Testis (tissue), 3 donors: Measurements from ENCODE around the gene CEP76. TPM values are rescaled to one million over a fixed set of nuclear protein-coding genes. Genes with fewer than 3 reads are reported as not detected.
A peak's percentile ranks its signal among the peaks of the same experiment; 100 is the strongest.

Experiments
- DNase-seq: peaks from one replicate; pipeline ENCODE4 v3.0.0-alpha.2; 2019
- H3K27ac ChIP-seq, 2 donors: fragments of 200-600 bp; sonication (generic); one replicate each; pipeline ENCODE4 v1.5.1; 2019
- H3K27me3 ChIP-seq: fragments of 200-600 bp; sonication (generic); one replicate; pipeline ENCODE4 v1.5.1; 2019
- H3K36me3 ChIP-seq: fragments of 200-600 bp; sonication (generic); one replicate; pipeline ENCODE4 v1.5.1; 2017; ENCODE audit warnings: low read depth; ENCODE audit errors: missing control alignments
- H3K4me1 ChIP-seq: fragments of 200-600 bp; sonication (generic); one replicate; pipeline ENCODE4 v1.5.1; 2019
- H3K4me3 ChIP-seq, 2 donors: fragments of 200-600 bp; sonication (generic); one replicate each; pipeline ENCODE4 v1.5.1; 2017 to 2019
- H3K9me3 ChIP-seq: fragments of 200-600 bp; sonication (generic); one replicate; pipeline ENCODE4 v1.5.1; 2017
- CTCF ChIP-seq, 3 experiments: fragments of 450-650 bp in 2 of 3; fragments of 200-600 bp in 1 of 3; sonication (generic) in 1 of 3; IDR thresholded peaks; one replicate each; pipeline ENCODE4 v1.5.1; 2016 to 2019; ENCODE audit warnings: antibody characterized with exemption in 3 of 3, mild to moderate bottlenecking in 2 of 3, moderate library complexity in 1 of 3
- POLR2A ChIP-seq: fragments of 450-650 bp; IDR thresholded peaks from one replicate; pipeline ENCODE4 v1.6.1; 2017; ENCODE audit warnings: antibody characterized with exemption, mild to moderate bottlenecking, moderate library complexity
- WGBS, 2 donors: methylation state at CpG; one replicate each; pipeline ENCODE4 v1.1.5; 2018; 5-methylcytosine and 5-hydroxymethylcytosine counted together
- intact Hi-C: fragments of 100-400 bp; cut with DNase I; formaldehyde crosslinking; loops from one replicate; pipeline ENCODE4 v1.15.1; 2023; ENCODE audit warnings: low total_unique reads
- polyA plus RNA-seq: library from polyadenylated mRNA; stranded (reverse); fragments of 350-450 nt; fragmentation: Illumina TruSeq; extraction: RNeasy Lipid Tissue Mini Kit (QIAGEN cat#74804); gene quantifications from one replicate; pipeline ENCODE4 v1.2.3, GENCODE V29; 2014; ENCODE audit warnings: low read depth, low replicate concordance; ENCODE audit not compliant: insufficient read depth
- total RNA-seq, 2 donors: library from RNA; depleted of rRNA; stranded (reverse); fragments of >200 nt; gene quantifications; one replicate each; pipeline ENCODE4 v1.2.3, GENCODE V29; 2016

Gene CEP76
- total and polyA plus RNA-seq, 3 donors from 2014 or later, result 26.7 to 48.6 (median 44.5) TPM

GRCh38 chr18:12640881-12641200 is 61.7 kb downstream of the CEP76 start:
- intact Hi-C loops, result no loop called here

DNA sequence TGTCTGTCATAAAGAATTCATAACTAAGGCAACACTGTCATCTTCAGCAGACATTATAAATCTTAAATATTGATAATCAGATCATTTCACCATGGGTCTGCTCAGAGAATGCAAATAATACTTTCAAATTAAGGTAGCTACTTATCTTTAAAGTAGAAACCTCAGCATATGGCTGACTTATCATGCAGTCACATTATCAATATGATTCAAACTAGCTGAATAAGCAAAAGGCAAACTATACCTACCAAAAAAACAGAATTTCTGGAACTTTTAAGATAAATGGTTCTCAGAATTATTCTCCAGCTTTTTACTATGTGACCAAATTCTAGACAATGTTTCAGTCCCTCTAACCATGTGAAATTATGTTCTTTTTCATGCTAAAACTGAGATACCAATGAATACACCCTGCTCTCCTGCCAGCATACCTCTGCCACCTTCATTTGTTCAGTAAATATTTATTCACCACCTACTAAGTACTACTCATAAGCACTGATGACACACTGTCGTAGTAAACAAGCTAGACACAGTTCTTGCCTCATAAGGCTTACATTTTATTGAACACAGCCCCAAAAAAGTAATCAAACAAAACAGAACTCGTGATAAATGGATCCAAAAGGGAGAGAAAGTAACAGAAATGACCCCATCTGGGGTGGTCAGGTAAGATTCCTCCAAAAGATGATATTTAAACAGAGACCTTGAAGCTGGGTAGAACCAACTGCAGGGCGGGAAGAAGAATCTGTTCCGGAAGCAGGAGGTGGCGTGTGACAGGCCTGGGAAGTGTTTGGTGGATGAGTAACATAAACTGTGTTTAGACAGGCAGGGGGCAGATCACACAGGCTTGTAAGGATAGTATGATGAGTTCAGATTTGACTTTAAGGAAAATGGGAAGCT is 62.3 kb downstream of the CEP76 start:
- no peaks in the 10 kb centered on the region for H3K9me3 ChIP-seq
- no peak overlapping the region for H3K27ac ChIP-seq
- no peak for TF ChIP-seq POLR2A
- no peak for TF ChIP-seq CTCF (IDR thresholded peaks at IDR 0.05)
- intact Hi-C loops, result no loop called here
- H3K36me3 ChIP-seq, result no peaks in the 10 kb centered on the region
- H3K4me3 ChIP-seq, result no peak overlapping the region
- peaks cover under 1% of the 10 kb centered on the region for H3K4me1 ChIP-seq
- 53 to 78% methylated on average over 5 of the region's 5 CpGs for WGBS, 2 donors
- no peak for DNase-seq
- no peaks in the 10 kb centered on the region for H3K27me3 ChIP-seq

More at GRCh38 chr18:12640881-12641200, 61.7 kb downstream of the CEP76 start:
- Histone ChIP-seq H3K4me3 (no peak overlapping the region), H3K27ac (no peak overlapping the region), H3K36me3 (no peaks in the 10 kb centered on the region), H3K27me3 (no peaks in the 10 kb centered on the region), H3K9me3 (no peaks in the 10 kb centered on the region), H3K4me1 (peaks cover 7% of the 10 kb centered on the region)
- 66 to 68% methylated on average over 6 of the region's 6 CpGs for WGBS, 2 donors
- TF ChIP-seq CTCF (IDR thresholded peaks at IDR 0.05) (no peak), POLR2A (no peak)
- peak; percentile 35 for DNase-seq

DNA sequence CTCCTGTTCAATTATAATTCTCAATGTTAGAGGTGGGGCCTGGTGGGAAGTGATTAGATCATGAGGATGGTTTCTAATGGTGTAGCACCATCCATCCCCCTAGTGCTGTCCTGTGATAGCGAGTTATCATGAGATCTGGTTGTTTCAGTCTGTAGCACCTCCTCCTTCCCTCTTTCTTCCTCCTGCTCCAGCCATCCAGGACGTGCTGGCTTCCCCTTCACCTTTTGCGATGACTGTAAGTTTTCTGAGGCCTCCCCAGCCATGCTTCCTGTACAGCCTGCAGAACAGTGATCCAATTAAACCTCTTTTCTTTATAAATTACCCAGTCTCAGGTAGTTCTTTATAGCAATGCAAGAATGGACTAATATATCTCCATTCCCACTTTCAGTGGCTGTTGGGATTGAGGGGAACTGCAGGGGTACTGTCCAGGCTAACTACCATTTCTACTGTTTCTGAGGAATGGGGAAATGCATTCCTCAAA is 63.8 kb downstream of the CEP76 start:
- H3K36me3 ChIP-seq, result no peaks in the 10 kb centered on the region
- no peaks in the 10 kb centered on the region for H3K27me3 ChIP-seq
- H3K4me3 ChIP-seq, result no peak overlapping the region
- no peaks in the 10 kb centered on the region for H3K4me1 ChIP-seq
- no peak for DNase-seq
- no peak overlapping the region for H3K27ac ChIP-seq
- TF ChIP-seq POLR2A (no peak), CTCF (IDR thresholded peaks at IDR 0.05) (no peak)
- intact Hi-C loops, result no loop called here
- H3K9me3 ChIP-seq, result no peaks in the 10 kb centered on the region
- WGBS, 2 donors, result 58 to 64% methylated on average over 3 of the region's 3 CpGs

GRCh38 chr18:12637901-12638643 is 64.5 kb downstream of the CEP76 start:
- DNase-seq, result no peak
- Histone ChIP-seq H3K27me3 (no peaks in the 10 kb centered on the region), H3K4me1 (no peaks in the 10 kb centered on the region), H3K9me3 (no peaks in the 10 kb centered on the region), H3K36me3 (no peaks in the 10 kb centered on the region), H3K27ac (no peak overlapping the region), H3K4me3 (no peak overlapping the region)
- 90 to 95% methylated on average over 4 of the region's 4 CpGs for WGBS, 2 donors
- intact Hi-C loops, result no loop called here
- TF ChIP-seq POLR2A (no peak), CTCF (IDR thresholded peaks at IDR 0.05) (no peak)
